Trophoblast cell (in vitro differentiated cells and primary cell): ENCODE data around the gene MYL2.

ENCODE experiments used
- DNase-seq, 2 donors: peaks; one replicate each; pipeline ENCODE4 v3.0.0-alpha.2; 2016
- H2AFZ ChIP-seq: 2 replicates; pipeline ENCODE4 v1.6.1; 2013; ENCODE audit warnings: low read length, moderate library complexity, mild to moderate bottlenecking; ENCODE audit not compliant: insufficient read depth, poor library complexity
- H2AK5ac ChIP-seq: 2 replicates; pipeline ENCODE4 v1.6.1; 2013; ENCODE audit warnings: mild to moderate bottlenecking, low read length
- H2BK120ac ChIP-seq: 2 replicates; pipeline ENCODE4 v1.6.1; 2013; ENCODE audit warnings: low read length, mild to moderate bottlenecking, moderate library complexity; ENCODE audit not compliant: insufficient read depth, poor library complexity
- H2BK12ac ChIP-seq: 2 replicates; pipeline ENCODE4 v1.6.1; 2013; ENCODE audit warnings: mild to moderate bottlenecking, low read length, moderate library complexity
- H2BK5ac ChIP-seq: 2 replicates; pipeline ENCODE4 v1.6.1; 2013; ENCODE audit warnings: low read length, low read depth, moderate library complexity, mild to moderate bottlenecking; ENCODE audit not compliant: poor library complexity
- H3K14ac ChIP-seq: 2 replicates; pipeline ENCODE4 v1.6.1; 2013; ENCODE audit warnings: mild to moderate bottlenecking, low read length
- H3K18ac ChIP-seq: 2 replicates; pipeline ENCODE4 v1.6.1; 2013; ENCODE audit warnings: mild to moderate bottlenecking, low read length
- H3K23ac ChIP-seq: 2 replicates; pipeline ENCODE4 v1.6.1; 2013; ENCODE audit warnings: low read length
- H3K27ac ChIP-seq: 2 replicates; pipeline ENCODE4 v1.5.1; 2013; ENCODE audit warnings: low read depth, mild to moderate bottlenecking, inconsistent platforms, low read length, moderate library complexity
- H3K27me3 ChIP-seq: 2 replicates; pipeline ENCODE4 v1.6.1; 2013; ENCODE audit warnings: inconsistent platforms, mild to moderate bottlenecking, low read length, moderate library complexity; ENCODE audit not compliant: insufficient read depth
- H3K36me3 ChIP-seq, 2 experiments: 1 replicate in 1 of 2; 2 replicates in 1 of 2; pipeline ENCODE4 v1.6.1; 2013; ENCODE audit warnings: low read length in 2 of 2, mild to moderate bottlenecking in 2 of 2, moderate library complexity in 1 of 2; ENCODE audit not compliant: insufficient read depth in 2 of 2, control insufficient read depth in 1 of 2
- H3K4ac ChIP-seq: 2 replicates; pipeline ENCODE4 v1.6.1; 2013; ENCODE audit warnings: low read depth, mild to moderate bottlenecking, low read length, moderate library complexity
- H3K4me1 ChIP-seq, 2 experiments: 1 replicate in 1 of 2; 2 replicates in 1 of 2; pipeline ENCODE4 v1.6.1; 2013; ENCODE audit warnings: low read length in 2 of 2, mild to moderate bottlenecking in 2 of 2, moderate library complexity in 1 of 2; ENCODE audit not compliant: insufficient read depth in 2 of 2, control insufficient read depth in 1 of 2
- H3K4me2 ChIP-seq: 2 replicates; pipeline ENCODE4 v1.6.1; 2013; ENCODE audit warnings: inconsistent platforms, mild to moderate bottlenecking, low read length, moderate library complexity
- H3K4me3 ChIP-seq: 2 replicates; pipeline ENCODE4 v1.5.1; 2013; ENCODE audit warnings: mild to moderate bottlenecking, low read depth, low read length, inconsistent platforms
- H3K79me1 ChIP-seq: one replicate; pipeline ENCODE4 v1.6.1; 2013; ENCODE audit warnings: low read length
- H3K79me2 ChIP-seq: 2 replicates; pipeline ENCODE4 v1.6.1; 2013; ENCODE audit warnings: low read length, mild to moderate bottlenecking; ENCODE audit not compliant: control insufficient read depth, insufficient read depth, poor library complexity
- H3K9ac ChIP-seq: 2 replicates; pipeline ENCODE4 v1.6.1; 2013; ENCODE audit warnings: mild to moderate bottlenecking, low read length
- H3K9me3 ChIP-seq: 2 replicates; pipeline ENCODE4 v1.6.1; 2013; ENCODE audit warnings: low read depth, mild to moderate bottlenecking, control low read depth, inconsistent platforms, low read length; ENCODE audit not compliant: insufficient read depth
- H4K12ac ChIP-seq: 2 replicates; pipeline ENCODE4 v1.6.1; 2013; ENCODE audit warnings: low read depth, mild to moderate bottlenecking, low read length, moderate library complexity
- H4K8ac ChIP-seq: 2 replicates; pipeline ENCODE4 v1.6.1; 2013; ENCODE audit warnings: low read depth, mild to moderate bottlenecking, low read length, moderate library complexity
- H4K91ac ChIP-seq: one replicate; pipeline ENCODE4 v1.6.1; 2013; ENCODE audit warnings: low read depth, mild to moderate bottlenecking, low read length, moderate library complexity
- WGBS: extraction: QIAGEN DNeasy Blood & Tissue Kit; methylation state at CpG from one replicate; pipeline ENCODE4 v1.1.7; 2013; ENCODE audit warnings: missing lambda C conversion rate; ENCODE audit not compliant: insufficient read length, insufficient coverage; ENCODE audit errors: extremely low coverage; 5-methylcytosine and 5-hydroxymethylcytosine counted together

The MYL2 gene

DNA sequence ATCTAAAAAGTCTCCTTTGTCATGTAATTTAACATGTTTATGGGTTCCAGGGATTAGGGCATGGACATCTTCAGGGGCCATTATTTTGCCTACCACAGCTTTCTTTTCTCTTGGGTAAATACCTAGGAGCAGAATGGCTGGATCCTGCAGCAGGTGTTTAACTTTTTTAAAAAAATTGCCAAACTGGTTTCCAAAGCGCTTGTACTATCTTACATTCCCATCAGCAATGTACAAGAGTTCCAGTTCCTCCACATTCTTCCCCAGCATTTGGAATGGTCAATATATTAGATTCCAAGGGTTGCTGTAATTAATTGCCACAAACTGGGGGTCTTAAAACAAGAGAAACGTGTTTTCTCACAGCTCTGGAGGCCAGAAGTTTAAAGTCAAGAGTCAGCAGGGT lies 27.7 kb upstream of the MYL2 start:
- no peak overlapping the region for H2AFZ ChIP-seq
- H2BK120ac ChIP-seq, result peak overlapping the region; percentile 86
- no peak overlapping the region for H3K18ac ChIP-seq
- peak overlapping the region; percentile 80 for H2BK12ac ChIP-seq
- no peak overlapping the region for H4K8ac ChIP-seq
- no peak overlapping the region for H4K12ac ChIP-seq
- H2AK5ac ChIP-seq, result no peak overlapping the region
- no peak overlapping the region for H3K4me3 ChIP-seq
- peaks cover 0 to 2% of the 10 kb centered on the region in 2 experiments for H3K4me1 ChIP-seq
- DNase-seq, result peak; percentile 76 to 97
- H3K9me3 ChIP-seq, result peaks cover 5% of the 10 kb centered on the region
- no peak overlapping the region for H3K4me2 ChIP-seq
- H3K9ac ChIP-seq, result no peak overlapping the region
- H2BK5ac ChIP-seq, result peak overlapping the region; percentile 88
- no CpG with 5 or more reads among the region's 2 CpGs for WGBS
- H3K36me3 ChIP-seq, result peaks cover 0 to 3% of the 10 kb centered on the region in 2 experiments
- H3K27ac ChIP-seq, result peak overlapping the region; percentile 85
- no peak overlapping the region for H3K4ac ChIP-seq
- H3K79me1 ChIP-seq, result peaks cover 2% of the 10 kb centered on the region
- no peak overlapping the region for H3K23ac ChIP-seq
- no peaks in the 10 kb centered on the region for H3K27me3 ChIP-seq
- no peaks in the 10 kb centered on the region for H3K79me2 ChIP-seq
- peak overlapping the region; percentile 73 for H4K91ac ChIP-seq
- no peak overlapping the region for H3K14ac ChIP-seq

DNA sequence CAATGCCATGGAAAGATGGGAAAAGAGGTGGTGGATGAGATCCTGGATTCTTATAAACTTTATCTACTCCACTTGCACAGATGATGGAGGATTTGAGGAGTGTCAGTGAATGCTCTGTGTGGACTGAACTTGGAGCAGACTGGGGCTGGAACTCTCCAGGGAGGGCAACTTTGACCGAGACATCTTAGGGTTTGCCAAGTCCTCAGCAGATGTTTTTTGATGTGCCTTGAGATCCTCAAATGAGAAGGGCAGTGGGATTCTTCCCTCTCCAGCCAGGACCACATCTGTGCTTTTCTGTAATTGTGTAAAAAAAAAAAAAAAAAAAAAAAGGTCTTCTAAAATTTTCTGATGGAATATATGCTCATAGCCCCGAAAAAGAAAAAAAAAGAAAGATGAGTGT lies 23.0 kb upstream of the MYL2 start:
- no peak overlapping the region for H2BK5ac ChIP-seq
- H4K8ac ChIP-seq, result no peak overlapping the region
- peaks cover 3% of the 10 kb centered on the region for H3K9me3 ChIP-seq

DNA sequence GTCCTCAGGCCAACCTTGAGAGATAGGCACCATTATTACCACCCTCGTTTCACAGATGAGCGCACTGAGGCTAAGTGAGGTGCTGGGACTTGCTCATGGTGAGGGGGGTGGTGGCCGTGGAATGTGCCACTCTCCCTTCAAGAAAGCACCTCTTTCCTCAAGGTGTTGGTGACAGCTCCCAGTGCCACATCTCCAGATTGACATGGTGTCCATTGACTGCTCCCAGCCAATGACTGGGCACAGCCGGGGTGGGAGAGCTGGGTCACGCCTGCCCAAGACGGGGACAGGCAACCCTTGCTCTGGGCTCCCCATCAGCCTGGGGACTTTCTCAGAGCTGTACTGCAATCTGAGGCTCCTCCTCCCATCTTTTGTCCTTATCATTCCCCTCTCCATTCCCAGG lies 21.0 kb upstream of the MYL2 start:
- Histone ChIP-seq H3K23ac (no peak overlapping the region), H3K79me2 (no peaks in the 10 kb centered on the region), H3K4ac (no peak overlapping the region), H4K91ac (no peak overlapping the region), H2BK12ac (no peak overlapping the region), H3K4me3 (no peak overlapping the region), H4K8ac (no peak overlapping the region), H4K12ac (no peak overlapping the region), H3K4me1 (peaks cover 0 to 7% of the 10 kb centered on the region in 2 experiments), H2BK120ac (no peak overlapping the region), H3K18ac (no peak overlapping the region), H3K27me3 (no peaks in the 10 kb centered on the region), H3K79me1 (no peaks in the 10 kb centered on the region), H3K36me3 (peaks cover 0 to 3% of the 10 kb centered on the region in 2 experiments), H2BK5ac (no peak overlapping the region), H2AFZ (no peak overlapping the region), H3K9me3 (peaks cover 3% of the 10 kb centered on the region), H3K4me2 (no peak overlapping the region), H3K14ac (no peak overlapping the region), H2AK5ac (no peak overlapping the region), H3K27ac (no peak overlapping the region), H3K9ac (no peak overlapping the region)
- WGBS, result no CpG with 5 or more reads among the region's 6 CpGs
- DNase-seq, result no peak

More for the DNA sequence above, 23.0 kb upstream of the MYL2 start:
- no peak overlapping the region for H3K9ac ChIP-seq
- H3K79me2 ChIP-seq, result no peaks in the 10 kb centered on the region
- no peak overlapping the region for H2AFZ ChIP-seq
- H3K79me1 ChIP-seq, result peaks cover under 1% of the 10 kb centered on the region
- no peak overlapping the region for H4K12ac ChIP-seq
- H3K18ac ChIP-seq, result no peak overlapping the region
- WGBS, result no CpG with 5 or more reads among the region's 2 CpGs
- H3K4me3 ChIP-seq, result no peak overlapping the region
- no peak overlapping the region for H2AK5ac ChIP-seq
- H4K91ac ChIP-seq, result no peak overlapping the region
- H2BK12ac ChIP-seq, result no peak overlapping the region
- no peaks in the 10 kb centered on the region for H3K27me3 ChIP-seq
- H3K36me3 ChIP-seq, result peaks cover 0 to 3% of the 10 kb centered on the region in 2 experiments
- H3K14ac ChIP-seq, result no peak overlapping the region
- H3K27ac ChIP-seq, result no peak overlapping the region
- H3K4me1 ChIP-seq, result peaks cover 0 to 2% of the 10 kb centered on the region in 2 experiments
- no peak overlapping the region for H2BK120ac ChIP-seq
- H3K4ac ChIP-seq, result no peak overlapping the region
- H3K23ac ChIP-seq, result no peak overlapping the region
- H3K4me2 ChIP-seq, result no peak overlapping the region
- DNase-seq, result peak in 1 of 2 donors; percentile 1

DNA sequence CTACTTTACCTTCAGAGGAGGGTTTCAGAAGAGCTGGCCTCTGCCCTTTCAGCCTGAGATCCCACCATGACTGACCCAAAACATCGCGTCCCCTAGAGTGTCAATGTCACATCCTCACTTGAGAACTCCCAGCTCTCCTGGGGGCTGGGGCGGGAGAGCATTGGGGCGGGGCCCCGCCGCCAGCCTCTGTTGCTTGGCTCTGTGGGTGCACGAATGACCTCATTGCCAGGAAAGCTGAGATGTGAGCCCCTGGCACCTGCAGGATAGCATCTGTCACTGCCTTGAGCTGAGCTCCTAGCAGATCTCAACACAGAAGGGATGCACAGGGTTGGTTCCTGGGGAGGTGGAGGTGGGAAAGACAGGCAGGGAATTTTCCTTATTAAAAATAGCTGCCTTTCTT lies 20.6 kb upstream of the MYL2 start:
- WGBS, result no CpG with 5 or more reads among the region's 7 CpGs
- no peak for DNase-seq
- Histone ChIP-seq H3K14ac (no peak overlapping the region), H2BK120ac (no peak overlapping the region), H3K4ac (no peak overlapping the region), H3K4me1 (peaks cover 0 to 10% of the 10 kb centered on the region in 2 experiments), H3K27me3 (no peaks in the 10 kb centered on the region), H2BK5ac (no peak overlapping the region), H3K4me2 (no peak overlapping the region), H3K79me2 (no peaks in the 10 kb centered on the region), H3K27ac (no peak overlapping the region), H3K9me3 (peaks cover 3% of the 10 kb centered on the region), H3K9ac (no peak overlapping the region), H3K4me3 (no peak overlapping the region), H4K12ac (no peak overlapping the region), H3K23ac (no peak overlapping the region), H2AFZ (no peak overlapping the region), H4K8ac (no peak overlapping the region), H2AK5ac (no peak overlapping the region), H3K18ac (no peak overlapping the region), H3K79me1 (no peaks in the 10 kb centered on the region), H3K36me3 (peaks cover 0 to 3% of the 10 kb centered on the region in 2 experiments), H2BK12ac (no peak overlapping the region), H4K91ac (no peak overlapping the region)
